ENCODE measurements around the gene ST6GAL2. TPM values are rescaled to one million over a fixed set of nuclear protein-coding genes. Genes with fewer than 3 reads are reported as not detected.

ST6GAL2 gene
- total and polyA plus RNA-seq, 2 of the 8 experiments (the other 6 are each of a cell fraction or from before 2014, with no cell fraction given), result 2.7 to 17.5 TPM

- TF ChIP-seq CHD7 (IDR thresholded peaks at IDR 0.05; ENCODE audit: insufficient replicate concordance, low read length) (no peak), JUN (IDR thresholded peaks at IDR 0.05; ENCODE audit: low read depth, low read length) (no peak), CTCF (IDR thresholded peaks at IDR 0.05; ENCODE audit: control extremely low read depth in 1 of 3, insufficient read depth in 1 of 3, low read depth in 1 of 3, low read length in 3 of 3) (no peak), NRF1 (IDR thresholded peaks at IDR 0.05; ENCODE audit: low read depth, low read length) (no peak), BCL11A (IDR thresholded peaks at IDR 0.05; ENCODE audit: low read depth in 2 of 2, low read length in 2 of 2) (no peak), CREB1 (IDR thresholded peaks at IDR 0.05) (no peak), YY1 (IDR thresholded peaks at IDR 0.05; ENCODE audit: low read depth, low read length) (no peak), KDM4A (IDR thresholded peaks at IDR 0.05; ENCODE audit: low read depth, low read length, severe bottlenecking) (no peak)
These were observed 18.3 kb upstream of the ST6GAL2 start (continued) for GRCh38 chr2:106904242-106904641.

Measured in H1 (cell line).